ENCODE data around the gene MVK. TPM values are rescaled to one million over a fixed set of nuclear protein-coding genes. Genes with fewer than 3 reads are reported as not detected.

Gene MVK
- total RNA-seq, 1 donor from 2014 or later: 53.6 TPM

- no peak for TF ChIP-seq CTCF (IDR thresholded peaks at IDR 0.05; ENCODE audit: partially characterized antibody, unreplicated experiment)
- DNase-seq: no peak
- Mint-ChIP-seq H3K27ac (ENCODE audit: unreplicated experiment) (no peak overlapping the region), H3K36me3 (ENCODE audit: unreplicated experiment) (no peaks in the 10 kb centered on the region), H3K9me3 (ENCODE audit: unreplicated experiment) (no peaks in the 10 kb centered on the region), H3K27me3 (ENCODE audit: unreplicated experiment) (no peaks in the 10 kb centered on the region), H3K4me1 (ENCODE audit: low read depth, unreplicated experiment) (peaks cover 8% of the 10 kb centered on the region), H3K4me3 (ENCODE audit: unreplicated experiment) (no peak overlapping the region)
These were observed 7.7 kb downstream of the MVK start for GRCh38 chr12:109581334-109581691.

DNA sequence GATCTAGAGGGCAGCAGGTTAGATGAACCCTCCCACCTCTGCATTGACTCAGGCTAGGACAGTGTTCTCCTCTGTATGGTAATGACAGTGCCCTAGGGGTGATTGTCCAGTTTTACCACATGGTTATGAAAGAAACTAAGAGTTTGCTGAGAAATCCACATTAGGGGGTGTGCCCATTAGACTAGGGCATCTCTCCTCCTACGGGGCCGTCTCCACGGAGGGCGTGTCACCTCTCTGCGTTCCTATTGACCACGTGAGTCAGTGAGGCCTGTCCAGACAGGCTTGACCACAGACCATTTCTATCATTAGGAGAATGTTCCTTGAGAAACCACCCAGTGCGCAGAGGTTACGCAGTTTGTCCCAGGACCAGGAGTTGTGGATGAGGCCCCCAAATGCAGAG is 8.3 kb downstream of the MVK start:
- Mint-ChIP-seq H3K27me3 (ENCODE audit: unreplicated experiment) (no peaks in the 10 kb centered on the region), H3K9me3 (ENCODE audit: unreplicated experiment) (no peaks in the 10 kb centered on the region), H3K4me1 (ENCODE audit: low read depth, unreplicated experiment) (peaks cover 8% of the 10 kb centered on the region), H3K27ac (ENCODE audit: unreplicated experiment) (no peak overlapping the region), H3K36me3 (ENCODE audit: unreplicated experiment) (no peaks in the 10 kb centered on the region), H3K4me3 (ENCODE audit: unreplicated experiment) (no peak overlapping the region)
- DNase-seq: no peak
- TF ChIP-seq CTCF (IDR thresholded peaks at IDR 0.05; ENCODE audit: partially characterized antibody, unreplicated experiment): no peak

- peaks cover 10% of the 10 kb centered on the region for H3K4me1 Mint-ChIP-seq (ENCODE audit: low read depth, unreplicated experiment)
- no peaks in the 10 kb centered on the region for H3K36me3 Mint-ChIP-seq (ENCODE audit: unreplicated experiment)
- H3K9me3 Mint-ChIP-seq (ENCODE audit: unreplicated experiment): no peaks in the 10 kb centered on the region
- DNase-seq: no peak
- H3K4me3 Mint-ChIP-seq (ENCODE audit: unreplicated experiment): no peak overlapping the region
- no peaks in the 10 kb centered on the region for H3K27me3 Mint-ChIP-seq (ENCODE audit: unreplicated experiment)
- TF ChIP-seq CTCF (IDR thresholded peaks at IDR 0.05; ENCODE audit: partially characterized antibody, unreplicated experiment): no peak
- no peak overlapping the region for H3K27ac Mint-ChIP-seq (ENCODE audit: unreplicated experiment)
These were observed 9.0 kb downstream of the MVK start for GRCh38 chr12:109582636-109583035.

DNA sequence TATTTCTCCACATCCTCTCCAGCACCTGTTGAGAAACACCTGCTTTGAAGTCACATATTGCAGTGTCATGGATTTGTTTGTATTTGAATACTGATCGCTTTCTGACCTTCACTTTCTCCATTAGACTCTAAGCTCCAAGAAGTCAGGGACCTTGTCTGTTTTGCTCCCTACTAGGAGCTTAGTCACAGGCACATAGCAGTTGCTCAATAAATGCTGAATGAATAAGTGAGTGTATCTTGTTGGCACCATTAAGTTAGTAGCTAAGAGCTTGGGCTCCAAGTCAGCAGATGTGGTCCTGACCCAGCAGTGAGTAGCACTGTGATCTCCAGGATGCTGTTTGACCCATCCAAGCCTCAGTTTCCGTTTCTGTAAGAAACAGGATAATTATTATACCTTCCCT is 10.1 kb downstream of the MVK start:
- Mint-ChIP-seq H3K9me3 (ENCODE audit: unreplicated experiment) (peaks cover 2% of the 10 kb centered on the region), H3K27ac (ENCODE audit: unreplicated experiment) (no peak overlapping the region), H3K27me3 (ENCODE audit: unreplicated experiment) (no peaks in the 10 kb centered on the region), H3K4me3 (ENCODE audit: unreplicated experiment) (no peak overlapping the region), H3K4me1 (ENCODE audit: low read depth, unreplicated experiment) (peaks cover 12% of the 10 kb centered on the region), H3K36me3 (ENCODE audit: unreplicated experiment) (peaks cover 6% of the 10 kb centered on the region)
- DNase-seq: no peak
- TF ChIP-seq CTCF (IDR thresholded peaks at IDR 0.05; ENCODE audit: partially characterized antibody, unreplicated experiment): no peak

DNA sequence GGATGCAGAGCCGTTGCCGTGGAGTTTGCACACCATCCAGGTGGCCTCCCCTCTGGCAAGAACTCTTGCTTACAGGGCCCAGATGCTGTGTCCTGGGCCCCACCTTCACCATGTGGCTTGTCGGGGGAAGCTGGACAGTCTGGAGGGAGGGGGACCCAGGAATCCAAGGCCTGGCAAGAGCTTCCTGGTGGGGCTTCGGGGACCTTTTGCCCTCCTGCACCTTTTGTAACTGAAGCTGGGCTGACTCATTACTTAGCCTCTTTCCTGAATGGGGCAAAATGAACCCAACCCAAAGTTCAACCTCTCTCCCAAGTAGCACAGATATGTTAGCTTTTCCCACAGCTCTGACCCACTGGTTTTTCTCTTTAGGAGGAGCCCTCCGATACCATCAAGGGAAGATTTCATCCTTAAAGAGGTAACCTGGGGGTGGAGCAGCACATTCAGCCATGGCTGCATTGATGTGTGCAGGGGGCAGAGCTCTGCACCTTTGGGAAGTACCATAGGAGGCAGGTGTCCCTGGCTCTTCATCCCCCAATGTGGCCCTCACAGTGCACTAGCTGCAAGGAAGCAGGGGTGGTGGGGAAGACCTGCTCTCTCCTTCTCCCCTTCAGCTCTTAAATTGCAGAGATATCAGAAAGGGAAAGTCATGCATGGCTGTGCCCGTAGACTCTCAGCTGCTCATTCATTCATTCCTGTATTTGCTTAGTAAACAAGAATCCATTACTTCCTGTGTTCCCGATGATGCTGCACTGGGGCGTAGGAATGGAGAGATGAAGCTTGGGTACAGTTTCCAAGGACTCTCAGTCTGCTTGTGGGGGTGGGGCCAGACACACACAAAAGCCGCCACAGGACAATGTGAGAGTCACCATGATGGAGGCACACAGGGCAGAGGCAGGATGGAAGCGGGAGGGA is 13.0 kb downstream of the MVK start:
- H3K27ac Mint-ChIP-seq (ENCODE audit: unreplicated experiment): no peak overlapping the region
- peaks cover 4% of the 10 kb centered on the region for H3K27me3 Mint-ChIP-seq (ENCODE audit: unreplicated experiment)
- peaks cover 8% of the 10 kb centered on the region for H3K36me3 Mint-ChIP-seq (ENCODE audit: unreplicated experiment)

More for the DNA sequence above, 13.0 kb downstream of the MVK start:
- no peak for DNase-seq
- H3K4me1 Mint-ChIP-seq (ENCODE audit: low read depth, unreplicated experiment): peaks cover 27% of the 10 kb centered on the region
- peaks cover 3% of the 10 kb centered on the region for H3K9me3 Mint-ChIP-seq (ENCODE audit: unreplicated experiment)
- no peak overlapping the region for H3K4me3 Mint-ChIP-seq (ENCODE audit: unreplicated experiment)
- TF ChIP-seq CTCF (IDR thresholded peaks at IDR 0.05; ENCODE audit: partially characterized antibody, unreplicated experiment): no peak
